ENCODE measurements around the gene TICAM2. TPM values are rescaled to one million over a fixed set of nuclear protein-coding genes. Genes with fewer than 3 reads are reported as not detected.

Gene TICAM2
- total and polyA plus RNA-seq, 10 of the 15 experiments (the other 5 are each of a cell fraction or from before 2014, with no cell fraction given): 0.14 to 7.0 (median 2.9) TPM

DNA sequence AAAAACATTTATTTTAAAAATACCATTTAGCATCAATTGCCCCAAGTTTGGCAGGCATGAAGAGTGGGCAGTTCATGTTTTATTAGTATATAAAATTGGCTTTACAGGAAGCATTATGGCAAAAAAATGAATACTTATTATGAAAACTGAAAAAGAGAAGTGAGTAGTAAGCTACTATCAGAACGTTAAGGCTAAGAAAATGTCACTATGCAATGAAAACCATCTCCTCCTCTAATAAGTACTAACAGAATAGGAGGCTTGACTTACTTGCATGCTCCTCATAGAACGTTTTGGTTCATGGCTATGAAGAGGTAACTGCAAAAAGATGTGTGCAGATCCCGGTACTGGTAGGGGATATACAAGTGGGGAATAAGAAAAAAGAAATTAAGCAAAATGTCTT lies 23.6 kb downstream of the TICAM2 start:
- H3K4me3 ChIP-seq: 0 out of 2 replicates have a peak overlapping the region, but pooled peaks have one; percentile 30
- no peak overlapping the region for H2AFZ ChIP-seq (ENCODE audit: control insufficient read depth, low read depth, low read length)
- ATAC-seq: peak; percentile 81
- H3K9me3 ChIP-seq (replicated peaks; ENCODE audit: control insufficient read depth, insufficient read depth, low read length): peaks cover 10% of the 10 kb centered on the region; the same call in 2 of the 3 replicates
- in situ Hi-C loops (cut with MboI): loop anchor here (25.0 kb wide), 1 partner anchor 1141 kb away; no protein-coding TSS in a partner anchor
- intact Hi-C loops (cut with micrococcal nuclease; ENCODE audit: unreplicated experiment): no loop called here
- H3K36me3 ChIP-seq (ENCODE audit: control insufficient read depth in 2 of 2, insufficient read depth in 2 of 2, low read length in 1 of 2): 0 out of 4 replicates have a peak, but pooled peaks cover 0 to 4% of the 10 kb centered on the region in 2 experiments
- no peak for DNase-seq (ENCODE audit: low read depth, low spot score)
- H3K9ac ChIP-seq (ENCODE audit: control insufficient read depth, insufficient read depth, low read length): no peak overlapping the region
- 0% methylated on average over 3 of the region's 3 CpGs for WGBS (ENCODE audit: insufficient coverage, insufficient replicate concordance, low lambda C conversion rate, missing lambda C conversion rate)
- H4K20me1 ChIP-seq (ENCODE audit: control insufficient read depth, insufficient read depth): no peaks in the 10 kb centered on the region
- peak; percentile 77 for FAIRE-seq
- POLR2A ChIA-PET: interaction anchor here (0.6 to 2.0 kb wide), 7 partner anchors 23 to 47 kb away, joined by 3 to 9 read pairs (median 4); no protein-coding TSS in a partner anchor
- H3K27me3 ChIP-seq (replicated peaks in 1 of 2; ENCODE audit: control insufficient read depth in 2 of 2, insufficient read depth in 2 of 2, low read length in 1 of 2): no peaks in the 10 kb centered on the region
- peak overlapping the region; percentile 85 for H3K27ac ChIP-seq (ENCODE audit: control insufficient read depth, insufficient read depth)
- H3K4me2 ChIP-seq (ENCODE audit: control insufficient read depth, insufficient read depth): peak overlapping the region; percentile 46; the same call in 1 of the 2 replicates
- H3K79me2 ChIP-seq (ENCODE audit: control insufficient read depth, insufficient read depth, low read length): peaks cover 5% of the 10 kb centered on the region
- SMC1A ChIA-PET (ENCODE audit: uncharacterized antibody, unreplicated experiment): interaction anchor here (0.7 to 11.4 kb wide), 6 partner anchors 28 to 780 kb away, joined by 3 to 156 read pairs (median 10); partner anchors contain the start of gene FEM1C
- CTCF ChIA-PET: interaction anchor here (1.1 to 5.5 kb wide), 5 partner anchors 34 to 317 kb away, joined by 3 to 58 read pairs (median 3); partner anchors contain the start of gene FEM1C
- H3K4me1 ChIP-seq (ENCODE audit: control insufficient read depth, insufficient read depth, low read length): peaks cover 47% of the 10 kb centered on the region
- RAD21 ChIA-PET (ENCODE audit: unreplicated experiment): interaction anchor here (0.7 to 7.7 kb wide), 12 partner anchors 9 to 498 kb away, joined by 3 to 66 read pairs (median 4); partner anchors contain the start of gene FEM1C
- no TSS peak for BruUV-seq (replicated peaks)
- TF ChIP-seq YBX1 (IDR thresholded peaks at IDR 0.05) (no peak), RB1 (IDR thresholded peaks at IDR 0.05; ENCODE audit: borderline replicate concordance) (no peak), ETV6 (conservative IDR thresholded peaks at IDR 0.05 in 1 of 2, IDR thresholded peaks at IDR 0.05 in 1 of 2; ENCODE audit: borderline replicate concordance in 1 of 2, low read depth in 1 of 2) (no peak), EP300 (IDR thresholded peaks at IDR 0.05; ENCODE audit: borderline replicate concordance in 1 of 2, control insufficient read depth in 1 of 2, low read depth in 2 of 2, low read length in 2 of 2) (peak in 1 of 2 experiments; percentile 42; a peak in 1 of 4 replicates), GATAD2B (conservative IDR thresholded peaks at IDR 0.05; ENCODE audit: low read depth) (no peak), IKZF1 (conservative IDR thresholded peaks at IDR 0.05) (no peak), RUNX3 (IDR thresholded peaks at IDR 0.05; ENCODE audit: low read length) (peak; percentile 41; the same call in 1 of the 2 replicates), TBL1XR1 (IDR thresholded peaks at IDR 0.05; ENCODE audit: low read depth, low read length) (no peak), TCF3 (IDR thresholded peaks at IDR 0.05; ENCODE audit: borderline replicate concordance, insufficient read depth, low read depth, low read length) (no peak), JUND (IDR thresholded peaks at IDR 0.05; ENCODE audit: low read depth, low read length) (no peak), TCF7 (IDR thresholded peaks at IDR 0.05; ENCODE audit: borderline replicate concordance) (no peak)
- TF ChIP-seq, protein P1, sequence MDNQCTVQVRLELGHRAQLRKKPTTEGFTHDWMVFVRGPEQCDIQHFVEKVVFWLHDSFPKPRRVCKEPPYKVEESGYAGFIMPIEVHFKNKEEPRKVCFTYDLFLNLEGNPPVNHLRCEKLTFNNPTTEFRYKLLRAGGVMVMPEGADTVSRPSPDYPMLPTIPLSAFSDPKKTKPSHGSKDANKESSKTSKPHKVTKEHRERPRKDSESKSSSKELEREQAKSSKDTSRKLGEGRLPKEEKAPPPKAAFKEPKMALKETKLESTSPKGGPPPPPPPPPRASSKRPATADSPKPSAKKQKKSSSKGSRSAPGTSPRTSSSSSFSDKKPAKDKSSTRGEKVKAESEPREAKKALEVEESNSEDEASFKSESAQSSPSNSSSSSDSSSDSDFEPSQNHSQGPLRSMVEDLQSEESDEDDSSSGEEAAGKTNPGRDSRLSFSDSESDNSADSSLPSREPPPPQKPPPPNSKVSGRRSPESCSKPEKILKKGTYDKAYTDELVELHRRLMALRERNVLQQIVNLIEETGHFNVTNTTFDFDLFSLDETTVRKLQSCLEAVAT (IDR thresholded peaks at IDR 0.05): no peak
- TF ChIP-seq, protein P2, sequence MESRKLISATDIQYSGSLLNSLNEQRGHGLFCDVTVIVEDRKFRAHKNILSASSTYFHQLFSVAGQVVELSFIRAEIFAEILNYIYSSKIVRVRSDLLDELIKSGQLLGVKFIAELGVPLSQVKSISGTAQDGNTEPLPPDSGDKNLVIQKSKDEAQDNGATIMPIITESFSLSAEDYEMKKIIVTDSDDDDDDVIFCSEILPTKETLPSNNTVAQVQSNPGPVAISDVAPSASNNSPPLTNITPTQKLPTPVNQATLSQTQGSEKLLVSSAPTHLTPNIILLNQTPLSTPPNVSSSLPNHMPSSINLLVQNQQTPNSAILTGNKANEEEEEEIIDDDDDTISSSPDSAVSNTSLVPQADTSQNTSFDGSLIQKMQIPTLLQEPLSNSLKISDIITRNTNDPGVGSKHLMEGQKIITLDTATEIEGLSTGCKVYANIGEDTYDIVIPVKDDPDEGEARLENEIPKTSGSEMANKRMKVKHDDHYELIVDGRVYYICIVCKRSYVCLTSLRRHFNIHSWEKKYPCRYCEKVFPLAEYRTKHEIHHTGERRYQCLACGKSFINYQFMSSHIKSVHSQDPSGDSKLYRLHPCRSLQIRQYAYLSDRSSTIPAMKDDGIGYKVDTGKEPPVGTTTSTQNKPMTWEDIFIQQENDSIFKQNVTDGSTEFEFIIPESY (IDR thresholded peaks at IDR 0.05): no peak
- TF ChIP-seq, protein P3, sequence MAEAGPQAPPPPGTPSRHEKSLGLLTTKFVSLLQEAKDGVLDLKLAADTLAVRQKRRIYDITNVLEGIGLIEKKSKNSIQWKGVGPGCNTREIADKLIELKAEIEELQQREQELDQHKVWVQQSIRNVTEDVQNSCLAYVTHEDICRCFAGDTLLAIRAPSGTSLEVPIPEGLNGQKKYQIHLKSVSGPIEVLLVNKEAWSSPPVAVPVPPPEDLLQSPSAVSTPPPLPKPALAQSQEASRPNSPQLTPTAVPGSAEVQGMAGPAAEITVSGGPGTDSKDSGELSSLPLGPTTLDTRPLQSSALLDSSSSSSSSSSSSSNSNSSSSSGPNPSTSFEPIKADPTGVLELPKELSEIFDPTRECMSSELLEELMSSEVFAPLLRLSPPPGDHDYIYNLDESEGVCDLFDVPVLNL (IDR thresholded peaks at IDR 0.05; ENCODE audit: low read depth, low read length): no peak
- TF ChIP-seq, protein P4, sequence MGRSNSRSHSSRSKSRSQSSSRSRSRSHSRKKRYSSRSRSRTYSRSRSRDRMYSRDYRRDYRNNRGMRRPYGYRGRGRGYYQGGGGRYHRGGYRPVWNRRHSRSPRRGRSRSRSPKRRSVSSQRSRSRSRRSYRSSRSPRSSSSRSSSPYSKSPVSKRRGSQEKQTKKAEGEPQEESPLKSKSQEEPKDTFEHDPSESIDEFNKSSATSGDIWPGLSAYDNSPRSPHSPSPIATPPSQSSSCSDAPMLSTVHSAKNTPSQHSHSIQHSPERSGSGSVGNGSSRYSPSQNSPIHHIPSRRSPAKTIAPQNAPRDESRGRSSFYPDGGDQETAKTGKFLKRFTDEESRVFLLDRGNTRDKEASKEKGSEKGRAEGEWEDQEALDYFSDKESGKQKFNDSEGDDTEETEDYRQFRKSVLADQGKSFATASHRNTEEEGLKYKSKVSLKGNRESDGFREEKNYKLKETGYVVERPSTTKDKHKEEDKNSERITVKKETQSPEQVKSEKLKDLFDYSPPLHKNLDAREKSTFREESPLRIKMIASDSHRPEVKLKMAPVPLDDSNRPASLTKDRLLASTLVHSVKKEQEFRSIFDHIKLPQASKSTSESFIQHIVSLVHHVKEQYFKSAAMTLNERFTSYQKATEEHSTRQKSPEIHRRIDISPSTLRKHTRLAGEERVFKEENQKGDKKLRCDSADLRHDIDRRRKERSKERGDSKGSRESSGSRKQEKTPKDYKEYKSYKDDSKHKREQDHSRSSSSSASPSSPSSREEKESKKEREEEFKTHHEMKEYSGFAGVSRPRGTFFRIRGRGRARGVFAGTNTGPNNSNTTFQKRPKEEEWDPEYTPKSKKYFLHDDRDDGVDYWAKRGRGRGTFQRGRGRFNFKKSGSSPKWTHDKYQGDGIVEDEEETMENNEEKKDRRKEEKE (IDR thresholded peaks at IDR 0.05): no peak

Data from GM12878 (cell line).